ENCODE results near the gene ERLIN1.

DNA sequence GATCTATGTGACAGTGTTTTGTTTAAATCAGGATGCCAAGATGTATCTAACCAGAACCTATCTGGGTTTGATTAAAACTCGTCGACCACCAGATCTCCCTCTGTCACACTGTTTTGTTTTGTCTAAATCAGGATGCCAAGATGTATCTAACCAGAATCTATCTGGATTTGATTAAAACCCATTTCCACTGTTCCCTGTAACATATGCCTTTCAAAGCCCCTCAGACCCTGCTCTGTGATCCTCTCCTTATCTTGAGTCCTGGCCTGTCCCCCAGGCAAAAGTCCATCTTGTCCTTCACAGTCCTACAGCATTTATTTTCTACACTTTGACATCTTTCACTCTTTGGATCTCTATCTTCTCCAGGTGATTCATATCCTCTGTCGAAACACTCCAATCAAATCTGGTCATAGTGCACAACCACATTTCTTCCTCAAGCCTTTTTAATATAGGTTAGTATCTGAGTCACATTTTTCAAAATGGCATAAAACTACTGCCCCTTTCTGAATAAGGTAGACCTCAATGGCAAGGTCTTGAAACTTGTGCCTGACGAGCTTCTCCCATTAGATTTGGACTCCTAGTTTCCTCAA is 32.5 kb downstream of the ERLIN1 start:
- TF ChIP-seq EP300 (IDR thresholded peaks at IDR 0.05), result no peak
- TF ChIP-seq, protein P1, sequence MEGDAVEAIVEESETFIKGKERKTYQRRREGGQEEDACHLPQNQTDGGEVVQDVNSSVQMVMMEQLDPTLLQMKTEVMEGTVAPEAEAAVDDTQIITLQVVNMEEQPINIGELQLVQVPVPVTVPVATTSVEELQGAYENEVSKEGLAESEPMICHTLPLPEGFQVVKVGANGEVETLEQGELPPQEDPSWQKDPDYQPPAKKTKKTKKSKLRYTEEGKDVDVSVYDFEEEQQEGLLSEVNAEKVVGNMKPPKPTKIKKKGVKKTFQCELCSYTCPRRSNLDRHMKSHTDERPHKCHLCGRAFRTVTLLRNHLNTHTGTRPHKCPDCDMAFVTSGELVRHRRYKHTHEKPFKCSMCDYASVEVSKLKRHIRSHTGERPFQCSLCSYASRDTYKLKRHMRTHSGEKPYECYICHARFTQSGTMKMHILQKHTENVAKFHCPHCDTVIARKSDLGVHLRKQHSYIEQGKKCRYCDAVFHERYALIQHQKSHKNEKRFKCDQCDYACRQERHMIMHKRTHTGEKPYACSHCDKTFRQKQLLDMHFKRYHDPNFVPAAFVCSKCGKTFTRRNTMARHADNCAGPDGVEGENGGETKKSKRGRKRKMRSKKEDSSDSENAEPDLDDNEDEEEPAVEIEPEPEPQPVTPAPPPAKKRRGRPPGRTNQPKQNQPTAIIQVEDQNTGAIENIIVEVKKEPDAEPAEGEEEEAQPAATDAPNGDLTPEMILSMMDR (IDR thresholded peaks at IDR 0.05), result no peak

Measured in gastroesophageal sphincter (tissue), 3 donors.